H9 (cell line): Measurements from ENCODE around the gene LRP1B. TPM values are rescaled to one million over a fixed set of nuclear protein-coding genes. Genes with fewer than 3 reads are reported as not detected.

Source experiments
- DNase-seq: peaks from one replicate; pipeline ENCODE4 v3.0.0-alpha.2; 2017
- H2AFZ ChIP-seq: one replicate; pipeline ENCODE4 v1.6.1; 2013; ENCODE audit warnings: mild to moderate bottlenecking, low read length, control low read depth, moderate library complexity
- H2AK5ac ChIP-seq: 2 replicates; pipeline ENCODE4 v1.6.1; 2013; ENCODE audit warnings: low read length, control low read depth, mixed read lengths; ENCODE audit not compliant: insufficient read length
- H2BK120ac ChIP-seq: one replicate; pipeline ENCODE4 v1.6.1; 2013; ENCODE audit warnings: low read depth, mild to moderate bottlenecking, low read length, control low read depth, inconsistent platforms; ENCODE audit not compliant: poor library complexity, severe bottlenecking
- H2BK12ac ChIP-seq: 2 replicates; pipeline ENCODE4 v1.6.1; 2013; ENCODE audit warnings: low read length, control low read depth, mixed read lengths, low read depth; ENCODE audit not compliant: insufficient read length
- H2BK15ac ChIP-seq: 2 replicates; pipeline ENCODE4 v1.6.1; 2013; ENCODE audit warnings: low read depth, low read length, control low read depth
- H2BK20ac ChIP-seq: one replicate; pipeline ENCODE4 v1.6.1; 2013; ENCODE audit warnings: low read depth, mild to moderate bottlenecking, low read length, control low read depth, inconsistent platforms; ENCODE audit not compliant: poor library complexity, severe bottlenecking
- H2BK5ac ChIP-seq: 2 replicates; pipeline ENCODE4 v1.6.1; 2013; ENCODE audit warnings: low read length, control low read depth, mixed read lengths; ENCODE audit not compliant: insufficient read length
- H3K14ac ChIP-seq: 2 replicates; pipeline ENCODE4 v1.6.1; 2013; ENCODE audit warnings: low read length, control low read depth; ENCODE audit not compliant: insufficient read depth
- H3K18ac ChIP-seq: 2 replicates; pipeline ENCODE4 v1.6.1; 2013; ENCODE audit warnings: low read depth, mild to moderate bottlenecking, mixed read lengths, low read length, control low read depth; ENCODE audit not compliant: insufficient read length
- H3K23ac ChIP-seq: 2 replicates; pipeline ENCODE4 v1.6.1; 2013; ENCODE audit warnings: low read length, control low read depth, mixed read lengths, low read depth; ENCODE audit not compliant: insufficient read length
- H3K23me2 ChIP-seq: 2 replicates; pipeline ENCODE4 v1.6.1; 2013; ENCODE audit warnings: low read depth, mild to moderate bottlenecking, mixed read lengths, low read length, control low read depth; ENCODE audit not compliant: insufficient read length, poor library complexity, severe bottlenecking
- H3K27ac ChIP-seq: 2 replicates; pipeline ENCODE4 v1.5.1; 2013; ENCODE audit warnings: low read length, control low read depth, mixed read lengths, low read depth; ENCODE audit not compliant: insufficient read length
- H3K27me3 ChIP-seq: 2 replicates; pipeline ENCODE4 v1.6.1; 2013; ENCODE audit warnings: low read length, control low read depth, inconsistent platforms; ENCODE audit not compliant: insufficient read depth
- H3K4ac ChIP-seq: 2 replicates; pipeline ENCODE4 v1.6.1; 2013; ENCODE audit warnings: low read depth, mild to moderate bottlenecking, control low read depth, inconsistent platforms, low read length, moderate library complexity
- H3K4me1 ChIP-seq: 2 replicates; pipeline ENCODE4 v1.6.1; 2013; ENCODE audit warnings: low read length, control low read depth, inconsistent platforms; ENCODE audit not compliant: insufficient read depth
- H3K4me2 ChIP-seq: 2 replicates; pipeline ENCODE4 v1.6.1; 2013; ENCODE audit warnings: low read length, control low read depth, mixed read lengths; ENCODE audit not compliant: insufficient read length, insufficient read depth
- H3K56ac ChIP-seq: 2 replicates; pipeline ENCODE4 v1.6.1; 2013; ENCODE audit warnings: low read depth, mild to moderate bottlenecking, mixed read lengths, low read length, control low read depth; ENCODE audit not compliant: insufficient read length
- H3K79me1 ChIP-seq: 2 replicates; pipeline ENCODE4 v1.6.1; 2013; ENCODE audit warnings: low read depth, mild to moderate bottlenecking, moderate library complexity, low read length, control low read depth, inconsistent platforms; ENCODE audit not compliant: insufficient read depth, poor library complexity, severe bottlenecking
- H3K79me2 ChIP-seq: 2 replicates; pipeline ENCODE4 v1.6.1; 2013; ENCODE audit warnings: low read length, control low read depth, inconsistent platforms; ENCODE audit not compliant: insufficient read depth
- H3K9ac ChIP-seq: 2 replicates; pipeline ENCODE4 v1.6.1; 2013; ENCODE audit warnings: low read length, control low read depth, mixed read lengths; ENCODE audit not compliant: insufficient read length; ENCODE audit errors: extremely low read depth
- H3K9me3 ChIP-seq: one replicate; pipeline ENCODE4 v1.6.1; 2013; ENCODE audit warnings: low read depth, low read length, inconsistent platforms; ENCODE audit not compliant: control insufficient read depth
- H3T11ph ChIP-seq: one replicate; pipeline ENCODE4 v1.6.1; 2013; ENCODE audit warnings: mild to moderate bottlenecking, low read length, control low read depth, inconsistent platforms
- H4K20me1 ChIP-seq: one replicate; pipeline ENCODE4 v1.6.1; 2013; ENCODE audit not compliant: control insufficient read depth, insufficient read length, insufficient read depth
- H4K5ac ChIP-seq: 2 replicates; pipeline ENCODE4 v1.6.1; 2013; ENCODE audit warnings: low read depth, mild to moderate bottlenecking, mixed read lengths, low read length, control low read depth; ENCODE audit not compliant: insufficient read length
- H4K8ac ChIP-seq: replicated peaks from 2 replicates; pipeline ENCODE4 v1.6.1; 2013; ENCODE audit warnings: low read length, control low read depth, mixed read lengths, low read depth; ENCODE audit not compliant: insufficient read length
- H4K91ac ChIP-seq: 2 replicates; pipeline ENCODE4 v1.6.1; 2013; ENCODE audit warnings: low read depth, mild to moderate bottlenecking, moderate library complexity, mixed read lengths, low read length, control low read depth; ENCODE audit not compliant: insufficient read length
- H3K27ac Mint-ChIP-seq, 3 experiments: 2 replicates in 2 of 3; 3 replicates in 1 of 3; pipeline ENCODE4 v1.8.0; 2020 to 2021; ENCODE audit warnings: mixed read lengths in 3 of 3, mild to moderate bottlenecking in 1 of 3, moderate library complexity in 1 of 3
- H3K27me3 Mint-ChIP-seq: 2 replicates; pipeline ENCODE4 v1.8.0; 2021; ENCODE audit warnings: low read depth, mild to moderate bottlenecking, moderate library complexity, mixed read lengths
- H3K36me3 Mint-ChIP-seq, 3 experiments: 2 replicates in 2 of 3; 3 replicates in 1 of 3; pipeline ENCODE4 v1.8.0; 2020 to 2021; ENCODE audit warnings: low read depth in 3 of 3, mixed read lengths in 3 of 3; ENCODE audit not compliant: insufficient read depth in 1 of 3
- H3K4me1 Mint-ChIP-seq, 2 experiments: 2 replicates each; pipeline ENCODE4 v1.8.0; 2020; ENCODE audit warnings: mixed read lengths in 2 of 2
- H3K4me3 Mint-ChIP-seq, 2 experiments: 2 replicates in 1 of 2; 3 replicates in 1 of 2; pipeline ENCODE4 v1.8.0; 2020 to 2021; ENCODE audit warnings: mild to moderate bottlenecking in 2 of 2, mixed read lengths in 2 of 2, moderate library complexity in 1 of 2
- H3K9me3 Mint-ChIP-seq, 2 experiments: 2 replicates in 1 of 2; 3 replicates in 1 of 2; pipeline ENCODE4 v1.8.0; 2020; ENCODE audit warnings: mild to moderate bottlenecking in 2 of 2, mixed read lengths in 2 of 2, moderate library complexity in 1 of 2
- CTCF ChIP-seq: fragments of 200-600 bp; sonication (generic); conservative IDR thresholded peaks from 3 replicates; pipeline ENCODE4 v1.8.0; 2021; ENCODE audit warnings: antibody characterized with exemption, mild to moderate bottlenecking
- WGBS: extraction: QIAGEN DNeasy Blood & Tissue Kit; methylation state at CpG from one replicate; pipeline ENCODE4 v1.1.7; 2013; ENCODE audit warnings: missing lambda C conversion rate, low lambda C conversion rate, mixed read lengths; ENCODE audit not compliant: insufficient read length; ENCODE audit errors: extremely low coverage; 5-methylcytosine and 5-hydroxymethylcytosine counted together
- total RNA-seq: library from RNA; stranded (reverse); gene quantifications from 2 replicates; pipeline ENCODE4 v1.2.1, GENCODE V29; 2021

The LRP1B gene
- total RNA-seq, 1 experiment from 2014 or later = not detected

DNA sequence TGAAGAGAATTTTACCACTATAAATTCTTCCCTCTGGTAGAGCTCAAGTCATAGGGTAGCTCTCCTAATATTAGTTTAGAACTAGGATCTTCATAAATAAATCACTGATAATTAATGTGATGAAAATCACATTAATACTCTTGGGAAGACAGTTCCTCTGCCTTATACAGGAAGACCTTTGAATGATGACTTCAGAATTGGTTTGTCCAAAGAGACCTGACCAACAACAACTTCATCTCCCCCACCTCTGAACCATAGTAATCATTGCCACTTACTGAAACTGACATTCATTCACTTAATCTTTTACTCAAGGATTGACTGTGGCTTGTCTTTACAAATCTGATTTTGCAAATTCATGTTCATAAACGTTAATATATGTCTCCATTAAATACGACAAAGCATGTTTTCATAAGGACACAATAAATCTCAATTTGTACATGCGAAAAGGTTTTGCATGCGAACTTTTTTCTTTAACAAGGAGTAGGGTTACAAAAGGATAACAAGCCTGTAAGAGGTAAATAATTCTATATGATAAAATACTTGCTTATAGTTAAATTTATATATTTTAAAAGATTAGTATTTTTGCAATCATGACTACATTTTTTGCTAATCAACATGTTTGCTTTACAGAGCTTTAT is 61.4 kb downstream of the LRP1B start:
- Histone ChIP-seq H3K18ac (no peak overlapping the region), H3K27ac (no peak overlapping the region), H3K14ac (no peak overlapping the region), H2BK15ac (no peak overlapping the region), H2BK120ac (no peak overlapping the region), H3K4ac (no peak overlapping the region), H3K4me1 (no peaks in the 10 kb centered on the region), H3K23me2 (no peaks in the 10 kb centered on the region), H3T11ph (no peak overlapping the region), H2BK20ac (no peak overlapping the region), H4K91ac (no peak overlapping the region), H4K20me1 (no peaks in the 10 kb centered on the region), H2AFZ (no peak overlapping the region), H3K79me1 (no peaks in the 10 kb centered on the region), H3K9me3 (no peaks in the 10 kb centered on the region), H2BK5ac (no peak overlapping the region), H4K8ac (no peak overlapping the region), H3K79me2 (no peaks in the 10 kb centered on the region), H4K5ac (no peak overlapping the region), H2BK12ac (no peak overlapping the region), H3K4me2 (no peak overlapping the region), H2AK5ac (no peak overlapping the region), H3K23ac (no peak overlapping the region), H3K27me3 (no peaks in the 10 kb centered on the region), H3K56ac (no peak overlapping the region), H3K9ac (no peak overlapping the region)
- no peaks in the 10 kb centered on the region for H3K27me3 Mint-ChIP-seq
- no CpG with 5 or more reads among the region's 4 CpGs for WGBS
- no peaks in the 10 kb centered on the region for H3K9me3 Mint-ChIP-seq
- H3K36me3 Mint-ChIP-seq = no peaks in the 10 kb centered on the region
- no peak overlapping the region for H3K4me3 Mint-ChIP-seq
- no peak for DNase-seq
- H3K27ac Mint-ChIP-seq = no peak overlapping the region
- TF ChIP-seq CTCF = no peak
- H3K4me1 Mint-ChIP-seq = no peaks in the 10 kb centered on the region
